Measurements from ENCODE around the gene CPSF3. TPM values are rescaled to one million over a fixed set of nuclear protein-coding genes. Genes with fewer than 3 reads are reported as not detected.

The CPSF3 gene
- total RNA-seq, 1 experiment from 2014 or later, result 95.5 TPM

- no peak overlapping the region for H4K91ac ChIP-seq (ENCODE audit: insufficient read length, low read depth, low read length)
- H3K4ac ChIP-seq (ENCODE audit: low read depth, low read length), result no peak overlapping the region
- no peak overlapping the region for H2AFZ ChIP-seq (ENCODE audit: low read length)
- H3K14ac ChIP-seq (ENCODE audit: insufficient read depth, low read length), result no peak overlapping the region; the same call in 1 of the 2 replicates
- no peaks in the 10 kb centered on the region for H3K79me2 ChIP-seq (ENCODE audit: insufficient read depth, low read length)
- no peaks in the 10 kb centered on the region for H3K27me3 ChIP-seq (ENCODE audit: insufficient read depth, low read length)
- H3T11ph ChIP-seq (ENCODE audit: low read length), result no peak overlapping the region
- H2BK120ac ChIP-seq (ENCODE audit: low read depth, low read length, poor library complexity, severe bottlenecking), result no peak overlapping the region
- H3K56ac ChIP-seq (ENCODE audit: insufficient read length, low read depth, low read length), result no peak overlapping the region
- no peak for DNase-seq
- Mint-ChIP-seq H3K36me3 (ENCODE audit: insufficient read depth in 1 of 3, low read depth in 3 of 3) (peaks cover 22 to 42% (median 38%) of the 10 kb centered on the region in 3 experiments; a peak in 6 of 7 replicates), H3K4me1 (peaks cover 7 to 12% of the 10 kb centered on the region in 2 experiments; a peak in 2 of 4 replicates), H3K27ac (peak overlapping the region in 1 of 3 experiments; percentile 5; a peak in 3 of 7 replicates), H3K27me3 (ENCODE audit: low read depth) (no peaks in the 10 kb centered on the region; the same call in 1 of the 2 replicates), H3K4me3 (no peak overlapping the region; a peak in 1 of 5 replicates), H3K9me3 (no peaks in the 10 kb centered on the region)
- H3K27ac ChIP-seq (ENCODE audit: insufficient read length, low read depth, low read length), result no peak overlapping the region
- TF ChIP-seq CTCF (conservative IDR thresholded peaks at IDR 0.05), result peak; percentile 38; the same call in 1 of the 3 replicates
- H3K23ac ChIP-seq (ENCODE audit: insufficient read length, low read depth, low read length), result no peak overlapping the region
- no peak overlapping the region for H4K5ac ChIP-seq (ENCODE audit: insufficient read length, low read depth, low read length)
- no peak overlapping the region for H2BK12ac ChIP-seq (ENCODE audit: insufficient read length, low read depth, low read length)
- no peak overlapping the region for H2BK20ac ChIP-seq (ENCODE audit: low read depth, low read length, poor library complexity, severe bottlenecking)
- peaks cover 6% of the 10 kb centered on the region; the same call in 1 of the 2 replicates for H3K4me1 ChIP-seq (ENCODE audit: insufficient read depth, low read length)
- H2AK5ac ChIP-seq (ENCODE audit: insufficient read length, low read length), result no peak overlapping the region
- no peak overlapping the region for H2BK5ac ChIP-seq (ENCODE audit: insufficient read length, low read length)
- WGBS (ENCODE audit: extremely low coverage, insufficient read length, low lambda C conversion rate), result no CpG with 5 or more reads among the region's 4 CpGs
- H3K9me3 ChIP-seq (ENCODE audit: control insufficient read depth, low read depth, low read length), result no peaks in the 10 kb centered on the region
- H3K23me2 ChIP-seq (ENCODE audit: insufficient read length, low read depth, low read length, poor library complexity, severe bottlenecking), result no peaks in the 10 kb centered on the region
- no peak overlapping the region for H3K9ac ChIP-seq (ENCODE audit: extremely low read depth, insufficient read length, low read length)
- H4K8ac ChIP-seq (replicated peaks; ENCODE audit: insufficient read length, low read depth, low read length), result no peak overlapping the region
- no peaks in the 10 kb centered on the region for H4K20me1 ChIP-seq (ENCODE audit: control insufficient read depth, insufficient read depth, insufficient read length)
- no peak overlapping the region for H3K18ac ChIP-seq (ENCODE audit: insufficient read length, low read depth, low read length)
- H3K79me1 ChIP-seq (ENCODE audit: insufficient read depth, low read depth, low read length, poor library complexity, severe bottlenecking), result no peaks in the 10 kb centered on the region
- no peak overlapping the region for H2BK15ac ChIP-seq (ENCODE audit: low read depth, low read length)
- no peak overlapping the region for H3K4me2 ChIP-seq (ENCODE audit: insufficient read depth, insufficient read length, low read length)
Measured at GRCh38 chr2:9375857-9376428, 47.5 kb upstream of the CPSF3 start.
